Neuronal stem cell (in vitro differentiated cells): Measurements from ENCODE around the gene PCNX1.

Source experiments
- DNase-seq: peaks from one replicate; pipeline ENCODE4 v3.0.0-alpha.2; 2013; ENCODE audit warnings: low spot score
- H2AFZ ChIP-seq: one replicate; pipeline ENCODE4 v1.6.1; 2013; ENCODE audit warnings: mild to moderate bottlenecking, low read length, inconsistent platforms
- H2AK5ac ChIP-seq: 2 replicates; pipeline ENCODE4 v1.6.1; 2013; ENCODE audit warnings: low read depth, mild to moderate bottlenecking, inconsistent platforms, low read length, moderate library complexity, mixed read lengths
- H2BK120ac ChIP-seq: 2 replicates; pipeline ENCODE4 v1.6.1; 2013; ENCODE audit warnings: low read depth, mild to moderate bottlenecking, inconsistent platforms, low read length, moderate library complexity, mixed read lengths
- H2BK12ac ChIP-seq: one replicate; pipeline ENCODE4 v1.6.1; 2013; ENCODE audit warnings: low read length, inconsistent platforms
- H2BK15ac ChIP-seq: 2 replicates; pipeline ENCODE4 v1.6.1; 2013; ENCODE audit warnings: mild to moderate bottlenecking, low read length, inconsistent platforms, mixed read lengths
- H2BK5ac ChIP-seq: one replicate; pipeline ENCODE4 v1.6.1; 2013; ENCODE audit warnings: inconsistent platforms, mild to moderate bottlenecking, low read length, moderate library complexity
- H3K14ac ChIP-seq: one replicate; pipeline ENCODE4 v1.6.1; 2013; ENCODE audit warnings: low read length, inconsistent platforms
- H3K18ac ChIP-seq: 2 replicates; pipeline ENCODE4 v1.6.1; 2013; ENCODE audit warnings: low read length, inconsistent platforms
- H3K23ac ChIP-seq: 2 replicates; pipeline ENCODE4 v1.6.1; 2013; ENCODE audit warnings: low read depth, mild to moderate bottlenecking, mixed read lengths, low read length, inconsistent platforms; ENCODE audit not compliant: poor library complexity
- H3K27ac ChIP-seq: replicated peaks from 3 replicates; pipeline ENCODE4 v1.5.1; 2013; ENCODE audit warnings: low read length, inconsistent platforms
- H3K27me3 ChIP-seq, 3 experiments: 2 replicates each; pipeline ENCODE4 v1.6.1; 2013; ENCODE audit warnings: low read length in 3 of 3, mild to moderate bottlenecking in 2 of 3, inconsistent platforms in 1 of 3, low read depth in 1 of 3, mixed read lengths in 1 of 3, moderate library complexity in 1 of 3; ENCODE audit not compliant: control insufficient read depth in 3 of 3, insufficient read depth in 3 of 3
- H3K36me3 ChIP-seq, 2 donors: replicated peaks in 1 of 2; 2 replicates each; pipeline ENCODE4 v1.6.1; 2013; ENCODE audit warnings: low read length in 2 of 2; ENCODE audit not compliant: control insufficient read depth in 2 of 2, insufficient read depth in 2 of 2
- H3K4ac ChIP-seq: 2 replicates; pipeline ENCODE4 v1.6.1; 2013; ENCODE audit warnings: inconsistent platforms, mild to moderate bottlenecking, low read length, moderate library complexity
- H3K4me1 ChIP-seq, 2 donors: 1 replicate in 1 of 2; 2 replicates in 1 of 2; pipeline ENCODE4 v1.6.1; 2013; ENCODE audit warnings: low read length in 2 of 2, low read depth in 1 of 2; ENCODE audit not compliant: control insufficient read depth in 2 of 2, insufficient read depth in 1 of 2
- H3K4me2 ChIP-seq: one replicate; pipeline ENCODE4 v1.6.1; 2013; ENCODE audit warnings: mild to moderate bottlenecking, low read length, inconsistent platforms; ENCODE audit not compliant: insufficient read depth, poor library complexity, severe bottlenecking
- H3K4me3 ChIP-seq, 2 donors: 2 replicates each; pipeline ENCODE4 v1.5.1; 2013; ENCODE audit warnings: low read length in 2 of 2, mild to moderate bottlenecking in 2 of 2, inconsistent platforms in 1 of 2, moderate library complexity in 1 of 2
- H3K79me1 ChIP-seq: one replicate; pipeline ENCODE4 v1.6.1; 2013; ENCODE audit warnings: low read depth, mild to moderate bottlenecking, inconsistent platforms, low read length, moderate library complexity
- H3K9ac ChIP-seq: one replicate; pipeline ENCODE4 v1.6.1; 2013; ENCODE audit warnings: mild to moderate bottlenecking, low read depth, low read length, inconsistent platforms; ENCODE audit not compliant: poor library complexity
- H3K9me3 ChIP-seq, 2 donors: replicated peaks in 1 of 2; 2 replicates each; pipeline versions ENCODE3 to v1.6.1; 2013; ENCODE audit warnings: low read length in 2 of 2, mild to moderate bottlenecking in 2 of 2, inconsistent platforms in 1 of 2, low read depth in 1 of 2, mixed read lengths in 1 of 2, moderate library complexity in 1 of 2; ENCODE audit not compliant: control insufficient read depth in 2 of 2, insufficient read depth in 1 of 2
- H4K8ac ChIP-seq: one replicate; pipeline ENCODE4 v1.6.1; 2013; ENCODE audit warnings: low read depth, mild to moderate bottlenecking, inconsistent platforms, low read length, moderate library complexity
- H4K91ac ChIP-seq: one replicate; pipeline ENCODE4 v1.6.1; 2013; ENCODE audit warnings: low read length, low read depth, mild to moderate bottlenecking, inconsistent platforms; ENCODE audit not compliant: poor library complexity
- WGBS, 2 donors: extraction: QIAGEN DNeasy Blood & Tissue Kit; methylation state at CpG; one replicate each; pipeline ENCODE4 v1.1.7; 2013; ENCODE audit warnings: missing lambda C conversion rate in 2 of 2, mixed read lengths in 1 of 2; ENCODE audit not compliant: insufficient read length in 2 of 2, insufficient replicate concordance in 1 of 2; ENCODE audit errors: extremely low coverage in 2 of 2; 5-methylcytosine and 5-hydroxymethylcytosine counted together

The PCNX1 gene

GRCh38 chr14:70971560-70971959 is 64.3 kb downstream of the PCNX1 start:
- no peak overlapping the region for H2BK15ac ChIP-seq
- no peak overlapping the region for H3K18ac ChIP-seq
- no CpG with 5 or more reads among the region's 2 CpGs for WGBS, 2 donors

DNA sequence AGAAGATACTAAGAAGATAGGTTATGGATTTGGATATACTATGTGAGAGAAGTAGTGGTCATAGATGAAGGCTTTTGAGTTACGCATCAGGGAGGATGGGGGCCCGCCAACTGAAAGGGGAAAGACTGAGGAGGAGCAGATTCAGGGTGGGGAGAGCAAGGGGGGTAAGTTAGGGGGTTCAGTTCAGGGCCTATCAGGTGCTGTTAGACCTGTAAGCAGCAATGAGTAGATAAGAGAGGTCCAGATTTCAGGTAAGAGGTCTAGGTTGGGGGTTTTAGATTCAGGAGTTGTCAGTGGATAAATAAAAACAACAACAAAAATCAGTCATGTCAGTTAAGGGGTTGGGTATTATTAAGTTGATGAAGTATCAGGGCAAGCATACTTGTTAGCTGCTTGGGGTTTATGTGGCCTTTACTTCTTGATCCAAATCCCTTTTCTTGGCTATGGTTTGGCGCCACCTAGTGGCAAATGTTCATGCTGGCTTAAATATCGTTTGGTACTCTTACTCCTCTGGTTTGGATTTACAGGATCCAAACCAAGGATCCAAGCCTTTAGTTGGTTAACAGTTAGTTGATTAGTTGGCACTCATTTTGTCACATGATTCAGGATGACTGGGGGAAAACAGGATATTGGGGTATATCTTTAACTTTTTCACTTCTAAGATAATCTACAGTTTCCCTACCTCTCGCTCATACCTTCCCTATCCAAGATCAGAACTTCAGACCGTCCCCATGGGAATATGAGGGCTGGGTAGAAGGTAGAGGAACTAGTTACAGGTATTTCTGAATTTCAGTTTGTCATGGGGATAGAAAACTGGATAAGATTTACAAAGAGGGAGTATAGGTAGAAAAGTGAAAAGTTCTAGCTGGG is 65.1 kb downstream of the PCNX1 start:
- Histone ChIP-seq H3K9me3 (no peaks in the 10 kb centered on the region), H3K14ac (no peak overlapping the region), H3K36me3 (peaks cover 7 to 57% of the 10 kb centered on the region in 2 donors), H2AFZ (no peak overlapping the region), H3K27me3 (no peaks in the 10 kb centered on the region), H4K8ac (no peak overlapping the region), H2AK5ac (no peak overlapping the region), H3K4me1 (peaks cover 3 to 6% of the 10 kb centered on the region in 2 donors), H3K4me2 (no peak overlapping the region), H3K27ac (peak overlapping the region; percentile 43), H3K23ac (no peak overlapping the region), H2BK12ac (no peak overlapping the region), H4K91ac (no peak overlapping the region), H2BK120ac (no peak overlapping the region), H3K18ac (no peak overlapping the region), H3K9ac (no peak overlapping the region), H2BK15ac (no peak overlapping the region), H3K4me3 (no peak overlapping the region), H3K4ac (no peak overlapping the region), H3K79me1 (no peaks in the 10 kb centered on the region), H2BK5ac (no peak overlapping the region)
- WGBS, 2 donors: no CpG with 5 or more reads among the region's 6 CpGs
- DNase-seq: peak; percentile 81

More at GRCh38 chr14:70971560-70971959, 64.3 kb downstream of the PCNX1 start:
- H2BK12ac ChIP-seq: no peak overlapping the region
- H4K91ac ChIP-seq: no peak overlapping the region
- H3K23ac ChIP-seq: no peak overlapping the region
- no peak overlapping the region for H2BK5ac ChIP-seq
- no peak overlapping the region for H3K4me3 ChIP-seq
- no peaks in the 10 kb centered on the region for H3K27me3 ChIP-seq
- H3K14ac ChIP-seq: no peak overlapping the region
- H3K9me3 ChIP-seq: no peaks in the 10 kb centered on the region
- H3K9ac ChIP-seq: no peak overlapping the region
- no peaks in the 10 kb centered on the region for H3K79me1 ChIP-seq
- no peak overlapping the region for H3K4me2 ChIP-seq
- H3K4me1 ChIP-seq: no peaks in the 10 kb centered on the region
- no peak overlapping the region for H2AK5ac ChIP-seq
- H4K8ac ChIP-seq: no peak overlapping the region
- H3K27ac ChIP-seq: peak overlapping the region; percentile 43
- peaks cover 7 to 55% of the 10 kb centered on the region in 2 donors for H3K36me3 ChIP-seq
- no peak for DNase-seq
- no peak overlapping the region for H3K4ac ChIP-seq
- no peak overlapping the region for H2AFZ ChIP-seq
- no peak overlapping the region for H2BK120ac ChIP-seq

- no peak overlapping the region for H2BK12ac ChIP-seq
- H3K79me1 ChIP-seq: no peaks in the 10 kb centered on the region
- no peak overlapping the region for H2BK15ac ChIP-seq
- H3K4me1 ChIP-seq: peaks cover 8 to 10% of the 10 kb centered on the region in 2 donors
- no peaks in the 10 kb centered on the region for H3K27me3 ChIP-seq
- H3K14ac ChIP-seq: no peak overlapping the region
- H4K8ac ChIP-seq: no peak overlapping the region
- no peak overlapping the region for H2AK5ac ChIP-seq
- H3K9ac ChIP-seq: no peak overlapping the region
- no peak overlapping the region for H3K4ac ChIP-seq
- no CpG with 5 or more reads among the region's 6 CpGs for WGBS, 2 donors
- H3K4me2 ChIP-seq: no peak overlapping the region
- peak overlapping the region; percentile 50 for H3K27ac ChIP-seq
- no peak overlapping the region for H2AFZ ChIP-seq
- H3K18ac ChIP-seq: no peak overlapping the region
- H3K36me3 ChIP-seq: peaks cover 8 to 48% of the 10 kb centered on the region in 2 donors
- H4K91ac ChIP-seq: no peak overlapping the region
- no peak overlapping the region for H2BK120ac ChIP-seq
- no peak overlapping the region for H2BK5ac ChIP-seq
- no peak overlapping the region for H3K4me3 ChIP-seq
- no peaks in the 10 kb centered on the region for H3K9me3 ChIP-seq
- H3K23ac ChIP-seq: no peak overlapping the region
- no peak for DNase-seq
Observed at GRCh38 chr14:70976591-70976990, 69.3 kb downstream of the PCNX1 start.

- H3K18ac ChIP-seq: no peak overlapping the region
- no peak overlapping the region for H4K8ac ChIP-seq
- no peak overlapping the region for H2BK120ac ChIP-seq
- no CpG with 5 or more reads among the region's 6 CpGs for WGBS, 2 donors
- no peak overlapping the region for H3K23ac ChIP-seq
- no peak overlapping the region for H2AK5ac ChIP-seq
- DNase-seq: no peak
- H2BK5ac ChIP-seq: no peak overlapping the region
- H3K4me1 ChIP-seq: peaks cover 8 to 10% of the 10 kb centered on the region in 2 donors
- H3K4me2 ChIP-seq: no peak overlapping the region
- no peak overlapping the region for H3K9ac ChIP-seq
- no peak overlapping the region for H4K91ac ChIP-seq
- no peaks in the 10 kb centered on the region for H3K9me3 ChIP-seq
- no peaks in the 10 kb centered on the region for H3K79me1 ChIP-seq
- H3K4ac ChIP-seq: no peak overlapping the region
- no peak overlapping the region for H2BK12ac ChIP-seq
- H3K4me3 ChIP-seq: no peak overlapping the region
- peaks cover 8 to 42% of the 10 kb centered on the region in 2 donors for H3K36me3 ChIP-seq
- H3K14ac ChIP-seq: no peak overlapping the region
- no peaks in the 10 kb centered on the region for H3K27me3 ChIP-seq
- no peak overlapping the region for H2BK15ac ChIP-seq
- no peak overlapping the region for H2AFZ ChIP-seq
- no peak overlapping the region for H3K27ac ChIP-seq
Observed at GRCh38 chr14:70981000-70981952, 74.0 kb downstream of the PCNX1 start.
